GM19043 (cell line): ENCODE results near the gene UBE2H.
"Not testable (repeated sequence)": the region's sequence is repeated elsewhere in the genome, so short reads cannot be mapped to it uniquely, and the experiment has no call there.

Experiments
- ATAC-seq: cut with Tn5 transposase; IDR thresholded peaks from one replicate; pipeline ENCODE4 v1.9.1; 2021; ENCODE audit warnings: low read depth; ENCODE audit not compliant: unreplicated experiment

UBE2H gene

GRCh38 chr7:129853661-129854268 is 99.0 kb downstream of the UBE2H start:
- no peak for ATAC-seq

- ATAC-seq: no peak
Measured at GRCh38 chr7:129851809-129852208, 101.0 kb downstream of the UBE2H start.

GRCh38 chr7:129851174-129851573 is 101.6 kb downstream of the UBE2H start:
- ATAC-seq: no peak

GRCh38 chr7:129848436-129848835 is 104.3 kb downstream of the UBE2H start:
- no peak for ATAC-seq

- no peak for ATAC-seq
Measured at GRCh38 chr7:129845972-129846327, 106.8 kb downstream of the UBE2H start.

- ATAC-seq: no peak
Measured at GRCh38 chr7:129845178-129845971, 107.4 kb downstream of the UBE2H start.

- ATAC-seq: no peak
Measured at GRCh38 chr7:129843978-129844840, 108.6 kb downstream of the UBE2H start.

- ATAC-seq: no peak
Measured at GRCh38 chr7:129843365-129843898, 109.3 kb downstream of the UBE2H start.

- no peak for ATAC-seq
Measured at GRCh38 chr7:129841465-129841864, 111.3 kb downstream of the UBE2H start.

GRCh38 chr7:129840757-129841156 is 112.0 kb downstream of the UBE2H start:
- ATAC-seq: no peak

GRCh38 chr7:129836983-129837382 is 115.8 kb downstream of the UBE2H start:
- ATAC-seq: no peak

- ATAC-seq: no peak
Measured at GRCh38 chr7:129835569-129835968, 117.2 kb downstream of the UBE2H start.

- ATAC-seq: not testable (repeated sequence)
Measured at GRCh38 chr7:129833353-129833752, 119.4 kb downstream of the UBE2H start.

GRCh38 chr7:129832701-129833227 is 120.0 kb downstream of the UBE2H start:
- ATAC-seq: no peak

- no peak for ATAC-seq
Measured at GRCh38 chr7:129832282-129832681, 120.5 kb downstream of the UBE2H start.

GRCh38 chr7:129831424-129832058 is 121.2 kb downstream of the UBE2H start:
- ATAC-seq: no peak

- ATAC-seq: no peak
Measured at GRCh38 chr7:129830949-129831348, 121.8 kb downstream of the UBE2H start.

- no peak for ATAC-seq
Measured at GRCh38 chr7:129829737-129830631, 122.8 kb downstream of the UBE2H start.

GRCh38 chr7:129828989-129829736 is 123.6 kb downstream of the UBE2H start:
- no peak for ATAC-seq
